Ovary (tissue), 3 donors: ENCODE results near the gene SEMA5A.

ENCODE experiments used
- CTCF ChIP-seq, 3 donors: fragments of 450-650 bp in 2 of 3; fragments of 200-600 bp in 1 of 3; IDR thresholded peaks; one replicate each; pipeline versions ENCODE4 v1.5.1 to v1.8.0; 2016 to 2022; ENCODE audit warnings: antibody characterized with exemption in 3 of 3, mild to moderate bottlenecking in 1 of 3
- EP300 ChIP-seq: sonication (generic); formaldehyde crosslinking; IDR thresholded peaks from one replicate; pipeline ENCODE4 v1.6.1; 2017; ENCODE audit warnings: antibody characterized with exemption
- donor health status: DM: no; HTN: no; CAD: no.

- TF ChIP-seq EP300 (no peak), CTCF (IDR thresholded peaks at IDR 0.05) (no peak)
Observed at GRCh38 chr5:9557696-9558095, 11.8 kb upstream of the SEMA5A start.
